K562 (cell line): ENCODE measurements around the gene KLHL22. TPM values are rescaled to one million over a fixed set of nuclear protein-coding genes. Genes with fewer than 3 reads are reported as not detected.

Experiments
- ATAC-seq: fragments of 200-7000 bp; cut with Tn5 transposase; 3 replicates; pipeline ENCODE4 v1.9.1; 2020; ENCODE audit warnings: moderate library complexity
- BruUV-seq: library from RNA; stranded (reverse); fragments of 400-500 nt; replicated peaks from 2 replicates; lab custom pipeline; 2021; lab: Mats Ljungman, UMichigan
- CTCF ChIA-PET: fragments of 300-600 bp; formaldehyde crosslinking; extraction: SDS; loops from one replicate; lab custom pipeline; 2021; ENCODE audit warnings: low intra/inter-chr PET ratio; lab: Yijun Ruan, JAX
- POLR2A ChIA-PET: fragments of 300-600, 350-650 bp; sonication (Branson Sonifier 250); formaldehyde crosslinking; extraction: SDS; loops from one replicate; lab custom pipeline; 2021; ENCODE audit warnings: antibody characterized with exemption, inconsistent platforms; lab: Yijun Ruan, JAX
- DNase-seq, 4 experiments: peaks; one replicate each; pipeline versions ENCODE4 v3.0.0 to v3.0.0-alpha.2; 2011 to 2018; ENCODE audit warnings: low spot score in 3 of 4, mixed read lengths in 3 of 4; ENCODE audit errors: extremely low read depth in 1 of 4
- FAIRE-seq: peaks from 2 replicates; lab custom pipeline; 2011; peaks lifted over from hg19 to GRCh38; lab: Jason Lieb, UNC
- H2AFZ ChIP-seq: 2 replicates; pipeline ENCODE4 v1.6.0; 2011; ENCODE audit warnings: low read depth, low read length, control low read depth, inconsistent platforms
- H3K27ac ChIP-seq: fragments of 200-600 bp; 3 replicates; pipeline ENCODE4 v1.8.0; 2011; ENCODE audit warnings: low read depth, mild to moderate bottlenecking, control low read depth, inconsistent platforms, low read length, moderate library complexity, mixed read lengths; ENCODE audit errors: extremely low read depth
- H3K27me3 ChIP-seq, 2 experiments: fragments of 300-600 bp in 1 of 2; 2 replicates in 1 of 2; 3 replicates in 1 of 2; pipeline versions ENCODE4 v1.6.0 to v1.8.0; 2011; ENCODE audit warnings: inconsistent platforms in 2 of 2, low read length in 2 of 2, mild to moderate bottlenecking in 1 of 2, mixed read lengths in 1 of 2, moderate library complexity in 1 of 2; ENCODE audit not compliant: control insufficient read depth in 2 of 2, insufficient read depth in 2 of 2
- H3K36me3 ChIP-seq: fragments of 300-600 bp; 3 replicates; pipeline ENCODE4 v1.8.0; 2011; ENCODE audit warnings: mild to moderate bottlenecking, low read length, inconsistent platforms; ENCODE audit not compliant: control insufficient read depth, insufficient read depth
- H3K4me1 ChIP-seq, 2 experiments: fragments of 200-600 bp in 1 of 2; replicated peaks in 1 of 2; 2 replicates in 1 of 2; 3 replicates in 1 of 2; pipeline versions ENCODE4 v1.5.1 to v1.8.0; 2011; ENCODE audit warnings: inconsistent platforms in 2 of 2, low read length in 2 of 2, mild to moderate bottlenecking in 1 of 2, mixed read lengths in 1 of 2, moderate library complexity in 1 of 2; ENCODE audit not compliant: control insufficient read depth in 2 of 2, insufficient read depth in 2 of 2
- H3K4me2 ChIP-seq: 2 replicates; pipeline ENCODE4 v1.6.1; 2011; ENCODE audit warnings: low read length, control low read depth, inconsistent platforms, mixed read lengths; ENCODE audit not compliant: insufficient read depth
- H3K4me3 ChIP-seq: fragments of 200-600 bp; sonication (generic), shearing (Covaris generic); 2 replicates; pipeline ENCODE4 v1.5.1; 2016; ENCODE audit warnings: control low read depth, inconsistent platforms
- H3K79me2 ChIP-seq: fragments of 200-600 bp; 3 replicates; pipeline ENCODE4 v1.8.0; 2011; ENCODE audit warnings: low read length, inconsistent platforms; ENCODE audit not compliant: control insufficient read depth, insufficient read depth
- H3K9ac ChIP-seq, 2 experiments: 2 replicates each; pipeline versions ENCODE4 v1.6.0 to v1.6.1; 2011; ENCODE audit warnings: low read depth in 2 of 2, low read length in 2 of 2, control low read depth in 1 of 2, inconsistent platforms in 1 of 2, mild to moderate bottlenecking in 1 of 2, mixed read lengths in 1 of 2; ENCODE audit not compliant: insufficient read depth in 1 of 2
- H3K9me1 ChIP-seq: one replicate; pipeline ENCODE4 v1.6.0; 2011; ENCODE audit warnings: inconsistent platforms, mild to moderate bottlenecking, low read length, moderate library complexity; ENCODE audit not compliant: control insufficient read depth, insufficient read depth
- H3K9me3 ChIP-seq: replicated peaks from 2 replicates; pipeline ENCODE4 v1.5.1; 2011; ENCODE audit warnings: low read depth, low read length, inconsistent platforms; ENCODE audit not compliant: control insufficient read depth, insufficient read depth
- H4K20me1 ChIP-seq: replicated peaks from 2 replicates; pipeline ENCODE4 v1.6.1; 2011; ENCODE audit warnings: low read length, inconsistent platforms, mixed read lengths; ENCODE audit not compliant: control insufficient read depth, insufficient read depth
- ETV6 ChIP-seq, 3 experiments: fragments of 150-350 bp in 1 of 3; sonication (generic) in 1 of 3; formaldehyde crosslinking in 1 of 3; IDR thresholded peaks; 2 replicates each; pipeline versions ENCODE4 v1.6.1 to v1.8.0; 2014 to 2022; ENCODE audit warnings: borderline replicate concordance in 2 of 3, low read depth in 2 of 3, antibody characterized with exemption in 1 of 3, low read length in 1 of 3, mild to moderate bottlenecking in 1 of 3, missing genetic modification reagents in 1 of 3
- EZH2 ChIP-seq: IDR thresholded peaks from 2 replicates; pipeline ENCODE4 v1.6.1; 2012; ENCODE audit warnings: low read depth, mild to moderate bottlenecking, inconsistent platforms, low read length, borderline replicate concordance
- THRAP3 ChIP-seq: fragments of 450-650 bp; IDR thresholded peaks from 2 replicates; pipeline ENCODE4 v1.6.1; 2016; ENCODE audit warnings: mild to moderate bottlenecking, inconsistent platforms, borderline replicate concordance
- ZNF766 ChIP-seq: fragments of 200-800 bp; sonication (Bioruptor generic); conservative IDR thresholded peaks from 2 replicates; pipeline ENCODE4 v1.6.1; 2016; ENCODE audit warnings: missing genetic modification characterization, missing compliant biosample characterization
- WGBS: fragments of 100-300 bp; shearing (Covaris generic); methylation state at CpG from one replicate; pipeline ENCODE4 v1.1.6; 2016; ENCODE audit warnings: low coverage, mixed read lengths; ENCODE audit not compliant: insufficient coverage; ENCODE audit errors: missing lambda C conversion rate; 5-methylcytosine and 5-hydroxymethylcytosine counted together
- in situ Hi-C: fragments of 300-500 bp; cut with MboI; formaldehyde crosslinking; loops from 4 replicates; pipeline ENCODE4 v1.15.0; 2018; ENCODE audit warnings: inconsistent platforms, mixed read lengths
- intact Hi-C: fragments of 100-400 bp; cut with micrococcal nuclease; formaldehyde crosslinking; loops from 2 replicates; pipeline ENCODE4 v1.14.2; 2022
- polyA plus RNA-seq, 8 experiments: library from polyadenylated mRNA; depleted of rRNA in 4 of 8; stranded (reverse) in 5 of 8; unstranded in 3 of 8; fragments of >200 nt; fragmentation: Nextera tagmentation in 2 of 8; fragmentation: Illumina TruSeq in 1 of 8; extraction: Ambion mirVana in 2 of 8; extraction: Trizol in 1 of 8; gene quantifications; 2 replicates each; pipeline versions ENCODE4 v1.2.1 to v1.2.3, GENCODE V29; 2011 to 2014; ENCODE audit warnings: inconsistent platforms in 1 of 8, missing spikeins in 1 of 8
- total RNA-seq, 7 experiments: library from RNA; depleted of rRNA in 6 of 7; stranded (reverse); fragments of >200 nt in 6 of 7; fragmentation: Illumina TruSeq in 2 of 7; extraction: Trizol in 2 of 7; gene quantifications; 2 replicates each; pipeline versions ENCODE4 v1.2.1 to v1.2.3, GENCODE V29; 2011 to 2021; ENCODE audit warnings: low replicate concordance in 1 of 7
- TF ChIP-seq, protein P1 (sequence below): IDR thresholded peaks from 2 replicates; pipeline ENCODE4 v1.6.1; 2012; ENCODE audit warnings: low read depth, low read length, improper control_type of control experiment, borderline replicate concordance
- TF ChIP-seq, protein P2 (sequence below): fragments of 250-450 bp; sonication (Bioruptor Pico); IDR thresholded peaks from 2 replicates; pipeline ENCODE4 v1.4.0; 2020
- TF ChIP-seq, protein P3 (sequence below): sonication (generic); formaldehyde crosslinking; IDR thresholded peaks from 2 replicates; pipeline ENCODE4 v1.8.1; 2023; ENCODE audit warnings: mild to moderate bottlenecking, missing genetic modification reagents
- TF ChIP-seq, protein P4 (sequence below): sonication (generic); formaldehyde crosslinking; IDR thresholded peaks from 2 replicates; pipeline ENCODE4 v1.8.0; 2022; ENCODE audit warnings: mild to moderate bottlenecking, low read depth, missing genetic modification reagents

KLHL22 gene
- total and polyA plus RNA-seq, 9 of the 15 experiments (the other 6 are each of a cell fraction or from before 2014, with no cell fraction given), result 1.3 to 25.6 (median 15.2) TPM

DNA sequence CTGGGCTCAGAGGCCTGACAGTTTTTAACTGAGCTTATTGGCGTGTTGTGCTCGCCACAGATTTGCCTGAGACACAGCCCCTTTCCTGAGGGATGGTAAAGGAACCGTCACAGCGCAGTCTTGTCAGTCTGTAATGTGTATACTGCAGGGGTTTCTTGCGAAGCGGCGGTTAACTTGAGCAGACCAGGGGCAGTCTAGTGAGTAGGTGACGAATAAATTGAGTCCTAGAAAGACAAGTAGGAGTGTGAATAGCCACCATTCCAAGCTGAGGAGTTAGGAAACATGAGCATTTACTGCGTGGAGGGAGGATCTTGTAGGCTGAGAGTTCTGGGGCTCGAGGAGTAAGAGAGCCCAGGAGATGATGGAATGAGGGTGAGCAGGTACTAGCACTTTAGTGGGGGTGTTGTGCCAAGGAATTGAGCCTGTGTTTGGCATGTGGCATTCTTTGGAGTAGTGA lies 13.2 kb upstream of the KLHL22 start:
- DNase-seq, result peak in 3 of 4 experiments; percentile 56 to 74 (median 58)
- peak; percentile 5 for ATAC-seq
- peak overlapping the region; percentile 63 for H3K27ac ChIP-seq
- peaks cover 46% of the 10 kb centered on the region for H4K20me1 ChIP-seq
- BruUV-seq, result no TSS peak
- peaks cover 67% of the 10 kb centered on the region for H3K79me2 ChIP-seq
- peaks cover 41% of the 10 kb centered on the region for H3K36me3 ChIP-seq
- H3K4me2 ChIP-seq, result peak overlapping the region; percentile 94
- no peak for FAIRE-seq
- H2AFZ ChIP-seq, result no peak overlapping the region
- WGBS, result 10% methylated on average over 10 of the region's 10 CpGs
- in situ Hi-C loops, result no loop called here
- peak overlapping the region; percentile 53 for H3K4me3 ChIP-seq
- no peaks in the 10 kb centered on the region for H3K27me3 ChIP-seq
- intact Hi-C loops, result loop anchor here (1.0 to 10.0 kb wide), 5 partner anchors 13 to 493 kb away; partner anchors contain the start of genes CRKL and THAP7
- POLR2A ChIA-PET, result interaction anchor here (0.6 to 39.5 kb wide), 15 partner anchors 8 to 379 kb away, joined by 3 to 1693 read pairs (median 5); partner anchors contain the start of genes DGCR6L and SERPIND1
- peaks cover 16% of the 10 kb centered on the region for H3K9me1 ChIP-seq
- peak overlapping the region; percentile 76 to 88 for H3K9ac ChIP-seq
- peaks cover 47 to 49% of the 10 kb centered on the region in 2 experiments for H3K4me1 ChIP-seq
- no peaks in the 10 kb centered on the region for H3K9me3 ChIP-seq
- CTCF ChIA-PET, result interaction anchor here (0.6 to 1.9 kb wide), 3 partner anchors 56 to 115 kb away, joined by 3 to 11 read pairs (median 7); no protein-coding TSS in a partner anchor
- TF ChIP-seq, protein P1, sequence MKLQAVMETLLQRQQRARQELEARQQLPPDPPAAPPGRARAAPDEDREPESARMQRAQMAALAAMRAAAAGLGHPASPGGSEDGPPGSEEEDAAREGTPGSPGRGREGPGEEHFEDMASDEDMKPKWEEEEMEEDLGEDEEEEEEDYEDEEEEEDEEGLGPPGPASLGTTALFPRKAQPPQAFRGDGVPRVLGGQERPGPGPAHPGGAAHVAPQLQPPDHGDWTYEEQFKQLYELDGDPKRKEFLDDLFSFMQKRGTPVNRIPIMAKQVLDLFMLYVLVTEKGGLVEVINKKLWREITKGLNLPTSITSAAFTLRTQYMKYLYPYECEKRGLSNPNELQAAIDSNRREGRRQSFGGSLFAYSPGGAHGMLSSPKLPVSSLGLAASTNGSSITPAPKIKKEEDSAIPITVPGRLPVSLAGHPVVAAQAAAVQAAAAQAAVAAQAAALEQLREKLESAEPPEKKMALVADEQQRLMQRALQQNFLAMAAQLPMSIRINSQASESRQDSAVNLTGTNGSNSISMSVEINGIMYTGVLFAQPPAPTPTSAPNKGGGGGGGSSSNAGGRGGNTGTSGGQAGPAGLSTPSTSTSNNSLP, result no peak
- TF ChIP-seq, protein P2, sequence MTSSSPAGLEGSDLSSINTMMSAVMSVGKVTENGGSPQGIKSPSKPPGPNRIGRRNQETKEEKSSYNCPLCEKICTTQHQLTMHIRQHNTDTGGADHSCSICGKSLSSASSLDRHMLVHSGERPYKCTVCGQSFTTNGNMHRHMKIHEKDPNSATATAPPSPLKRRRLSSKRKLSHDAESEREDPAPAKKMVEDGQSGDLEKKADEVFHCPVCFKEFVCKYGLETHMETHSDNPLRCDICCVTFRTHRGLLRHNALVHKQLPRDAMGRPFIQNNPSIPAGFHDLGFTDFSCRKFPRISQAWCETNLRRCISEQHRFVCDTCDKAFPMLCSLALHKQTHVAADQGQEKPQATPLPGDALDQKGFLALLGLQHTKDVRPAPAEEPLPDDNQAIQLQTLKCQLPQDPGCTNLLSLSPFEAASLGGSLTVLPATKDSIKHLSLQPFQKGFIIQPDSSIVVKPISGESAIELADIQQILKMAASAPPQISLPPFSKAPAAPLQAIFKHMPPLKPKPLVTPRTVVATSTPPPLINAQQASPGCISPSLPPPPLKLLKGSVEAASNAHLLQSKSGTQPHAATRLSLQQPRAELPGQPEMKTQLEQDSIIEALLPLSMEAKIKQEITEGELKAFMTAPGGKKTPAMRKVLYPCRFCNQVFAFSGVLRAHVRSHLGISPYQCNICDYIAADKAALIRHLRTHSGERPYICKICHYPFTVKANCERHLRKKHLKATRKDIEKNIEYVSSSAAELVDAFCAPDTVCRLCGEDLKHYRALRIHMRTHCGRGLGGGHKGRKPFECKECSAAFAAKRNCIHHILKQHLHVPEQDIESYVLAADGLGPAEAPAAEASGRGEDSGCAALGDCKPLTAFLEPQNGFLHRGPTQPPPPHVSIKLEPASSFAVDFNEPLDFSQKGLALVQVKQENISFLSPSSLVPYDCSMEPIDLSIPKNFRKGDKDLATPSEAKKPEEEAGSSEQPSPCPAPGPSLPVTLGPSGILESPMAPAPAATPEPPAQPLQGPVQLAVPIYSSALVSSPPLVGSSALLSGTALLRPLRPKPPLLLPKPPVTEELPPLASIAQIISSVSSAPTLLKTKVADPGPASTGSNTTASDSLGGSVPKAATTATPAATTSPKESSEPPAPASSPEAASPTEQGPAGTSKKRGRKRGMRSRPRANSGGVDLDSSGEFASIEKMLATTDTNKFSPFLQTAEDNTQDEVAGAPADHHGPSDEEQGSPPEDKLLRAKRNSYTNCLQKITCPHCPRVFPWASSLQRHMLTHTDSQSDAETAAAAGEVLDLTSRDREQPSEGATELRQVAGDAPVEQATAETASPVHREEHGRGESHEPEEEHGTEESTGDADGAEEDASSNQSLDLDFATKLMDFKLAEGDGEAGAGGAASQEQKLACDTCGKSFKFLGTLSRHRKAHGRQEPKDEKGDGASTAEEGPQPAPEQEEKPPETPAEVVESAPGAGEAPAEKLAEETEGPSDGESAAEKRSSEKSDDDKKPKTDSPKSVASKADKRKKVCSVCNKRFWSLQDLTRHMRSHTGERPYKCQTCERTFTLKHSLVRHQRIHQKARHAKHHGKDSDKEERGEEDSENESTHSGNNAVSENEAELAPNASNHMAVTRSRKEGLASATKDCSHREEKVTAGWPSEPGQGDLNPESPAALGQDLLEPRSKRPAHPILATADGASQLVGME (CRISPR knock-in tag), result no peak
- TF ChIP-seq THRAP3 (no peak), EZH2 (no peak), ZNF766 (CRISPR knock-in tag) (no peak), ETV6 (IDR thresholded peaks at IDR 0.05; ENCODE audit: borderline replicate concordance in 1 of 2, low read depth in 2 of 2, low read length in 1 of 2) (0 out of 4 replicates have a peak, but pooled peaks of 1 of the 2 experiments have one; percentile 17), ETV6 (CRISPR knock-in tag; IDR thresholded peaks at IDR 0.05; ENCODE audit: borderline replicate concordance) (no peak)
- TF ChIP-seq, protein P3, sequence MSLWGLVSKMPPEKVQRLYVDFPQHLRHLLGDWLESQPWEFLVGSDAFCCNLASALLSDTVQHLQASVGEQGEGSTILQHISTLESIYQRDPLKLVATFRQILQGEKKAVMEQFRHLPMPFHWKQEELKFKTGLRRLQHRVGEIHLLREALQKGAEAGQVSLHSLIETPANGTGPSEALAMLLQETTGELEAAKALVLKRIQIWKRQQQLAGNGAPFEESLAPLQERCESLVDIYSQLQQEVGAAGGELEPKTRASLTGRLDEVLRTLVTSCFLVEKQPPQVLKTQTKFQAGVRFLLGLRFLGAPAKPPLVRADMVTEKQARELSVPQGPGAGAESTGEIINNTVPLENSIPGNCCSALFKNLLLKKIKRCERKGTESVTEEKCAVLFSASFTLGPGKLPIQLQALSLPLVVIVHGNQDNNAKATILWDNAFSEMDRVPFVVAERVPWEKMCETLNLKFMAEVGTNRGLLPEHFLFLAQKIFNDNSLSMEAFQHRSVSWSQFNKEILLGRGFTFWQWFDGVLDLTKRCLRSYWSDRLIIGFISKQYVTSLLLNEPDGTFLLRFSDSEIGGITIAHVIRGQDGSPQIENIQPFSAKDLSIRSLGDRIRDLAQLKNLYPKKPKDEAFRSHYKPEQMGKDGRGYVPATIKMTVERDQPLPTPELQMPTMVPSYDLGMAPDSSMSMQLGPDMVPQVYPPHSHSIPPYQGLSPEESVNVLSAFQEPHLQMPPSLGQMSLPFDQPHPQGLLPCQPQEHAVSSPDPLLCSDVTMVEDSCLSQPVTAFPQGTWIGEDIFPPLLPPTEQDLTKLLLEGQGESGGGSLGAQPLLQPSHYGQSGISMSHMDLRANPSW, result peak; percentile 74; the same call in 1 of the 2 replicates
- TF ChIP-seq, protein P4, sequence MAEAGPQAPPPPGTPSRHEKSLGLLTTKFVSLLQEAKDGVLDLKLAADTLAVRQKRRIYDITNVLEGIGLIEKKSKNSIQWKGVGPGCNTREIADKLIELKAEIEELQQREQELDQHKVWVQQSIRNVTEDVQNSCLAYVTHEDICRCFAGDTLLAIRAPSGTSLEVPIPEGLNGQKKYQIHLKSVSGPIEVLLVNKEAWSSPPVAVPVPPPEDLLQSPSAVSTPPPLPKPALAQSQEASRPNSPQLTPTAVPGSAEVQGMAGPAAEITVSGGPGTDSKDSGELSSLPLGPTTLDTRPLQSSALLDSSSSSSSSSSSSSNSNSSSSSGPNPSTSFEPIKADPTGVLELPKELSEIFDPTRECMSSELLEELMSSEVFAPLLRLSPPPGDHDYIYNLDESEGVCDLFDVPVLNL (CRISPR knock-in tag), result peak; percentile 69; the same call in 1 of the 2 replicates
